ENCODE results near the gene SERTAD1. TPM values are rescaled to one million over a fixed set of nuclear protein-coding genes. Genes with fewer than 3 reads are reported as not detected.
"Not testable (repeated sequence)": the region's sequence is repeated elsewhere in the genome, so short reads cannot be mapped to it uniquely, and the experiment has no call there.

The SERTAD1 gene
- total and polyA plus RNA-seq, 2 of the 8 experiments (the other 6 are each of a cell fraction or from before 2014, with no cell fraction given) = 5.4 to 6.6 TPM

DNA sequence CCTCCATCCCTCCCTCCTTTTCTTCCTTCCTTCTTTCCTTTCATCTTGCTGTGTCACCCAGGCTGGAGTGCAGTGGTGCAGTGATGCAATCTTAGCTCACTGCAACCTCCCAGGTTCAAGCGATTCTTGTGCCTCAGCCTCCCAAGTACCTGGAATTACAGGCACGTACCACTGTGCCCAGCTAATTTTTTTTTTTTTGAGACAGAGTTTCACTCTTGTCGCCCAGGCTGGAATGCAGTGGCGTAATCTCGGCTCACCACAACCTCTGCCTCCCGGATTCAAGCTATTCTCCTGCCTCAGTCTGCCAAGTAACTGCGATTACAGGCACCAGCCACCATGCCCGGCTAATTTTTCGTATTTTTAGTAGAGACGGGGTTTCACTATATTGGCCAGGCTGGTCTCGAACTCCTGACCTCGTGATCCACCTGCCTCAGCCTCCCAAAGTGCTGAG, 37.8 kb upstream of the SERTAD1 start:
- H4K5ac ChIP-seq (ENCODE audit: insufficient read length, low read depth, low read length); H3K18ac ChIP-seq (ENCODE audit: extremely low read depth, low read length); H3K36me3 ChIP-seq (ENCODE audit: control insufficient read depth in 2 of 4, insufficient read depth in 4 of 4, low read length in 3 of 4); H3K56ac ChIP-seq (replicated peaks; ENCODE audit: insufficient read length, low read depth, low read length); H3K4me2 ChIP-seq (ENCODE audit: insufficient read depth in 1 of 2, low read depth in 2 of 2, low read length in 2 of 2); H3K14ac ChIP-seq (ENCODE audit: insufficient read length); H3K27ac ChIP-seq (ENCODE audit: low read depth, low read length); H4K8ac ChIP-seq (ENCODE audit: extremely low read depth, insufficient read depth, low read length); H3K23ac ChIP-seq (ENCODE audit: insufficient read length); H4K91ac ChIP-seq (replicated peaks; ENCODE audit: insufficient read length, low read length); H4K20me1 ChIP-seq (replicated peaks in 1 of 2; ENCODE audit: control insufficient read depth in 1 of 2, insufficient read depth in 2 of 2, low read length in 2 of 2); H2BK120ac ChIP-seq (replicated peaks; ENCODE audit: low read depth, low read length); H3K9ac ChIP-seq (replicated peaks in 1 of 4; ENCODE audit: extremely low read depth in 1 of 4, low read depth in 3 of 4, low read length in 3 of 4); H3K4me3 ChIP-seq (ENCODE audit: extremely low read depth in 1 of 4, insufficient read depth in 2 of 4, low read depth in 3 of 4, low read length in 4 of 4); DNase-seq (ENCODE audit: low read depth in 1 of 2, low spot score in 2 of 2); H3K9me3 ChIP-seq (ENCODE audit: insufficient read depth in 2 of 2, low read depth in 1 of 2, low read length in 1 of 2); FAIRE-seq; H2BK5ac ChIP-seq (ENCODE audit: low read depth, low read length); H2BK20ac ChIP-seq (ENCODE audit: low read length); H3K4ac ChIP-seq (replicated peaks; ENCODE audit: insufficient read length, low read depth, low read length); H2AFZ ChIP-seq (ENCODE audit: low read length); H2BK12ac ChIP-seq (ENCODE audit: low read depth, low read length); H2BK15ac ChIP-seq (ENCODE audit: low read length); H2AK5ac ChIP-seq (ENCODE audit: low read depth, low read length); H3K23me2 ChIP-seq (ENCODE audit: low read depth, low read length); H3K79me2 ChIP-seq (ENCODE audit: control insufficient read depth in 1 of 2, insufficient read depth in 2 of 2, low read length in 2 of 2); H3K79me1 ChIP-seq (ENCODE audit: low read depth, low read length): not testable (repeated sequence)
- 80% methylated on average over 10 of the region's 12 CpGs; no CpG with 5 or more reads in 1 of the 2 experiments for WGBS, 2 experiments (ENCODE audit: extremely low coverage in 1 of 2, insufficient coverage in 1 of 2, insufficient read length in 1 of 2, insufficient replicate concordance in 2 of 2, low coverage in 1 of 2, low lambda C conversion rate in 2 of 2, missing lambda C conversion rate in 1 of 2)
- POLR2A ChIA-PET (ENCODE audit: partially characterized antibody) = interaction anchor here (1.2 to 5.3 kb wide), 4 partner anchors 12 to 43 kb away, joined by 3 to 25 read pairs (median 8); partner anchors contain the start of gene SERTAD3
- H3K4me1 ChIP-seq (replicated peaks in 1 of 4; ENCODE audit: control insufficient read depth in 3 of 4, insufficient read depth in 4 of 4, low read length in 3 of 4) = peaks cover 0 to 15% (median 8%) of the 10 kb centered on the region in 4 experiments; a peak in 6 of 7 replicates
- CTCF ChIA-PET (ENCODE audit: partially characterized antibody) = interaction anchor here (0.6 to 7.9 kb wide), 45 partner anchors 7 to 317 kb away, joined by 3 to 49 read pairs (median 5); partner anchors contain the start of genes PRX and SERTAD1
- H3K27me3 ChIP-seq (replicated peaks in 1 of 4; ENCODE audit: control insufficient read depth in 3 of 4, extremely low read depth in 1 of 4, insufficient read depth in 3 of 4, low read length in 3 of 4) = peaks cover 12 to 24% (median 22%) of the 10 kb centered on the region in 4 experiments
